ENCODE results near the gene NSDHL.
"Not testable (repeated sequence)": the region's sequence is repeated elsewhere in the genome, so short reads cannot be mapped to it uniquely, and the experiment has no call there.

The NSDHL gene

DNA sequence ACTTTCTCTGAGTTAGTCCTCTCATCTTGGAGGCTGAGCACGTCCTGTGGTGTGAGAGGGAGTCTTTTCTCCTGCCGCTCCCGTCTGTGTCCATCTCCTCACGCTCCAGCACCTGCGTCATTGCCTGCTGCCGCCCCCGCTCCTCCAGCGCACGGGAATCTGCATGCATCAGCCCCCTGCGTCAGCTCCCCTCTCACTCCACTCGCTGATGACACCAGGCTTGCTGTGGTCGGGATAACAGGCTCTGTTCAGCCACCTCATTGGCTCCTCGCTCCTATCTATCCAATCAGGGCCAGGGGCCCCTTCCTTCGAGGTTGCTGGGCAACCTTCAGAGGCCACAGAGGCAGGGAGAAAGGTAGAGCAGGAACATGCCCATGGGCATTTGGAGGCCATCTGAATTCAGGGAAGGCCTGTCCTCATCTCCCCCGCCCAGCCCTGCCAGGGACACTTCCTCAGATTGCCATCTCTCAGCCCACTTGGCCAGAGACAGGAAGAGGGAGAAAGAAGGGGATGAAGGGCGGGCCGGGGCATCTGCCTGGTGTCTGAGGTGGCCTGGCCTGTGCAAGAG is 76.3 kb downstream of the NSDHL start:
- no peaks in the 10 kb centered on the region for H4K20me1 ChIP-seq (ENCODE audit: insufficient read depth, low read length)

DNA sequence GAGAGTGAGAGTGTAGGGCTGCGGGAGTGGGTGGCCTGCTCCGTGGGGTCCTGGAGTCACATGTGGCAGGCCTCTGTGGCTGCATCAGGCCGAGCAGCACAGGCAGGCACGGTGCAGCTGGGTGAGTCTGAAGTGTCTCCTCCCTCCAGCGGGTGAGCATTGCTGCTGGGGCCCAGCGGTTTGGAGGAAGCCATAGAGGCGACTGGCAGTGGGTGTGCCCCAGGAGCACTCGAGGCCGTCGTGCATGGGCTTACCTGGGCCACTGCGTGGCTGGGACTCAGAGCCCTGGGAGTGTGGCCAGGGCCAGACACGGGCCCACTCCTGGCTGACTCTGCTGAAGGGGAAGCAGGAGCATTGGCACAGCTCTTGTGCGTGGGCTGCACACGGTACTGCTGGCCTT is 77.6 kb downstream of the NSDHL start:
- DNase-seq: no peak
- Histone ChIP-seq H3F3A (ENCODE audit: insufficient read depth, low read length) (no peaks in the 10 kb centered on the region), H3K4me1 (ENCODE audit: low read length) (no peaks in the 10 kb centered on the region), H3K4me2 (ENCODE audit: low read depth, low read length) (no peak overlapping the region), H3K9ac (ENCODE audit: low read length) (no peak overlapping the region), H3K27me3 (replicated peaks; ENCODE audit: insufficient read depth, low read length) (no peaks in the 10 kb centered on the region), H3K4me3 (ENCODE audit: low read length) (no peak overlapping the region), H3K79me2 (ENCODE audit: low read length) (no peaks in the 10 kb centered on the region), H4K20me1 (ENCODE audit: insufficient read depth, low read length) (no peaks in the 10 kb centered on the region), H3K36me3 (replicated peaks; ENCODE audit: insufficient read depth, low read length) (no peaks in the 10 kb centered on the region), H3K9me3 (replicated peaks; ENCODE audit: insufficient read depth, low read length) (no peaks in the 10 kb centered on the region), H3K27ac (ENCODE audit: low read length) (no peak overlapping the region), H2AFZ (ENCODE audit: low read length) (no peak overlapping the region), H3K9me2 (replicated peaks; ENCODE audit: insufficient read depth, low read length) (no peaks in the 10 kb centered on the region)
- TF ChIP-seq CTCF (IDR thresholded peaks at IDR 0.05; ENCODE audit: low read length): no peak
- no peak for TF ChIP-seq EZH2 (optimal IDR thresholded peaks at IDR 0.05; ENCODE audit: low read depth, low read length)
- no peak for TF ChIP-seq EZH2phosphoT487 (IDR thresholded peaks at IDR 0.05; ENCODE audit: low read length)

More for the DNA sequence above, 76.3 kb downstream of the NSDHL start:
- Histone ChIP-seq H3K79me2 (ENCODE audit: low read length) (no peaks in the 10 kb centered on the region), H3K9me2 (replicated peaks; ENCODE audit: insufficient read depth, low read length) (no peaks in the 10 kb centered on the region), H2AFZ (ENCODE audit: low read length) (no peak overlapping the region), H3K27ac (ENCODE audit: low read length) (no peak overlapping the region), H3K36me3 (replicated peaks; ENCODE audit: insufficient read depth, low read length) (no peaks in the 10 kb centered on the region), H3K4me3 (ENCODE audit: low read length) (no peak overlapping the region), H3F3A (ENCODE audit: insufficient read depth, low read length) (no peaks in the 10 kb centered on the region), H3K4me1 (ENCODE audit: low read length) (no peaks in the 10 kb centered on the region), H3K27me3 (replicated peaks; ENCODE audit: insufficient read depth, low read length) (no peaks in the 10 kb centered on the region), H3K4me2 (ENCODE audit: low read depth, low read length) (no peak overlapping the region), H3K9me3 (replicated peaks; ENCODE audit: insufficient read depth, low read length) (no peaks in the 10 kb centered on the region), H3K9ac (ENCODE audit: low read length) (no peak overlapping the region)
- no peak for TF ChIP-seq EZH2phosphoT487 (IDR thresholded peaks at IDR 0.05; ENCODE audit: low read length)
- no peak for TF ChIP-seq EZH2 (optimal IDR thresholded peaks at IDR 0.05; ENCODE audit: low read depth, low read length)
- TF ChIP-seq CTCF (IDR thresholded peaks at IDR 0.05; ENCODE audit: low read length): no peak
- no peak for DNase-seq

GRCh38 chrX:152910018-152910417 is 79.2 kb downstream of the NSDHL start:
- H3K79me2 ChIP-seq (ENCODE audit: low read length); H3F3A ChIP-seq (ENCODE audit: insufficient read depth, low read length); H3K4me1 ChIP-seq (ENCODE audit: low read length); H3K4me3 ChIP-seq (ENCODE audit: low read length); H2AFZ ChIP-seq (ENCODE audit: low read length); H4K20me1 ChIP-seq (ENCODE audit: insufficient read depth, low read length); H3K27ac ChIP-seq (ENCODE audit: low read length); H3K9me2 ChIP-seq (replicated peaks; ENCODE audit: insufficient read depth, low read length); H3K27me3 ChIP-seq (replicated peaks; ENCODE audit: insufficient read depth, low read length); H3K36me3 ChIP-seq (replicated peaks; ENCODE audit: insufficient read depth, low read length); H3K9me3 ChIP-seq (replicated peaks; ENCODE audit: insufficient read depth, low read length); DNase-seq; H3K9ac ChIP-seq (ENCODE audit: low read length); H3K4me2 ChIP-seq (ENCODE audit: low read depth, low read length): not testable (repeated sequence)

DNA sequence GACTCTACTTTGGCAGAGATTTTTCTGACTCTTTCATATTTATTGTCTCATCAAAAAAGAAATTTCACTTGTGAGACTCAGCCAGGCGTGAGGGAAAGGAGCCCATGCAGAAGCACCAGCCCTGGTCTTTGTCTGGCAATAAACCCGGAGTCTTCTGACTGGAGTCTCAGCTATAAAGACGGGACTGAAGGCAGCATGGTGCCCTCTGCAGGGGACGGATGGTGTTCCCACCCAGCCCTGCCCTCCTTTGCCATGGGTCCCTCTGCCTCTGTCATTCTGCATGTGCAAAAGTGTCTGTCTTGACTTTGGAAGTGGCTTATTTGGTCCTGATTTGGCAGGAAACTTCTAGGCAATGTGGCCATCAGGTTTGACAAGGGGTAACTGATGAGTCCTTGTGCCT is 81.2 kb downstream of the NSDHL start:
- no peaks in the 10 kb centered on the region for H3K4me1 ChIP-seq (ENCODE audit: low read length)
- no peaks in the 10 kb centered on the region for H3K9me3 ChIP-seq (replicated peaks; ENCODE audit: insufficient read depth, low read length)
- TF ChIP-seq EZH2phosphoT487 (IDR thresholded peaks at IDR 0.05; ENCODE audit: low read length) (no peak), EZH2 (optimal IDR thresholded peaks at IDR 0.05; ENCODE audit: low read depth, low read length) (no peak), CTCF (IDR thresholded peaks at IDR 0.05; ENCODE audit: low read length) (no peak)
- H3K4me2 ChIP-seq (ENCODE audit: low read depth, low read length): no peak overlapping the region
- DNase-seq: no peak
- H3K36me3 ChIP-seq (replicated peaks; ENCODE audit: insufficient read depth, low read length): no peaks in the 10 kb centered on the region
- no peaks in the 10 kb centered on the region for H4K20me1 ChIP-seq (ENCODE audit: insufficient read depth, low read length)
- H3K9me2 ChIP-seq (replicated peaks; ENCODE audit: insufficient read depth, low read length): no peaks in the 10 kb centered on the region
- no peaks in the 10 kb centered on the region for H3K27me3 ChIP-seq (replicated peaks; ENCODE audit: insufficient read depth, low read length)
- no peak overlapping the region for H3K4me3 ChIP-seq (ENCODE audit: low read length)
- H2AFZ ChIP-seq (ENCODE audit: low read length): no peak overlapping the region
- no peaks in the 10 kb centered on the region for H3K79me2 ChIP-seq (ENCODE audit: low read length)
- H3F3A ChIP-seq (ENCODE audit: insufficient read depth, low read length): no peaks in the 10 kb centered on the region
- no peak overlapping the region for H3K27ac ChIP-seq (ENCODE audit: low read length)
- H3K9ac ChIP-seq (ENCODE audit: low read length): no peak overlapping the region

Measured in MM.1S (cell line).